EH (cell line): Measurements from ENCODE around the gene CROCC.
"Not testable (repeated sequence)": the region's sequence is repeated elsewhere in the genome, so short reads cannot be mapped to it uniquely, and the experiment has no call there.

Experiments
- DNase-seq: peaks from one replicate; pipeline ENCODE4 v3.0.0-alpha.2; 2015; ENCODE audit warnings: low read depth

The CROCC gene

DNA sequence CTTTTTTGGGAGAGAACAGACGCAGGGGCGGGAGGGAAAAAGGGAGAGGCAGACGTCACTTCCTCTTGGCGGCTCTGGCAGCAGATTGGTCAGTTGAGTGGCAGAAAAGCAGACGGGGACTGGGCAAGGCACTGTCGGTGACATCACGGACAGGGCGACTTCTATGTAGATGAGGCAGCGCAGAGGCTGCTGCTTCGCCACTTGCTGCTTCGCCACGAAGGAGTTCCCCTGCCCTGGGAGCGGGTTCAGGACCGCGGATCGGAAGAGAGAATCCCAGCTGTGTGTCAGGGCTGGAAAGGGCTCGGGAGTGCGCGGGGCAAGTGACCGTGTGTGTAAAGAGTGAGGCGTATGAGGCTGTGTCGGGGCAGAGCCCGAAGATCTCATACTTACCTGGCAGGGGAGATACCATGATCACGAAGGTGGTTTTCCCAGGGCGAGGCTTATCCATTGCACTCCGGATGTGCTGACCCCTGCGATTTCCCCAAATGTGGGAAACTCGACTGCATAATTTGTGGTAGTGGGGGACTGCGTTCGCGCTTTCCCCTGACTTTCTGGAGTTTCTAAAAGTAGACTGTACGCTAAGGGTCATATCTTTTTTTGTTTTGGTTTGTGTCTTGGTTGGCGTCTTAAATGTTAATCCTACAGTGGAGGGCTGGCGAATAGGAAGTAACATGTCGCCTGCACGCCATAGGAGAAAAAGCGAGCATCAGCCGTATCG lies 26.0 kb upstream of the CROCC start, which contains the start of gene RNU1-2:
Gene RNU1-2 (plus strand): TSS at position 383 of the 718 bp plus-strand sequence.
- DNase-seq: peak; percentile 100

- DNase-seq: peak; percentile 98
Measured at GRCh38 chr1:16896316-16897055, 25.2 kb upstream of the CROCC start.

GRCh38 chr1:16897653-16898052 lies 24.1 kb upstream of the CROCC start:
- DNase-seq: not testable (repeated sequence)

DNA sequence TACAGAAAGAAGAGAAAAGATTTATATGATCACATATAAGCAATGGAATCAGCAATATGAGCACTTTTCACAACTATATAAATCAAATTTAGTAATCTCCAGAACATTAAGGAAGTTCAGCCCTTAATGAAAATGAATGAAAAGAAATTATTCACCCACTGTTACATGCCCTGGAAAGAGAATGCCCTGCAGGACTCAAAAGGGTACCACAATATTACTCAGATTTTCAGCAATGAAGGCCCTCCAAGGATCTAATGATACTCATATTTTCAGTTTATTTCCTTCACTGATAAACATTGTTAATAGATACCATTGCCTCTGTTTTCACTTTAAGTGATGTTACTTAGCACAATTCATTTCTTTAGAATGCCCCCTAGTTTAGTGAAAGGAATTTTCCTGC lies 23.4 kb upstream of the CROCC start:
- DNase-seq: not testable (repeated sequence)

DNA sequence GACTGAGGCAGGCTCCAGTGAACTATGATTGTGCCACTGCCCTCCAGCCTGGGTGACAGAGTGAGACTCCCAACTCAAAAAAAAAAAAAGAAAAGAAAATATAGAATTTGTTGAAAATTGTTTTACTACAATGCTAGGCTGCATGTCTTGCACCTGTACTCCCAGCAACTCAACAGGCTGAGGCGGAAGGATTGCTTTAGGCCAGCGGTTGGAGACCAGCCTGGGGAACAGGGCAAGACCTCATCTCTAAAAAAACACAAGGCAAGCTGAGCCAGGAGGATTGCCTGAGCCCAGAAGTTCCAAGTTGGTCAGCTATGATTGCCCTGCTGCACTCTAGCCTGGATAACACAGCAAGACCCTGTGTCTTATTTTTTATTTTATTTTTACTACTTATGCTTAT lies 22.7 kb upstream of the CROCC start:
- not testable (repeated sequence) for DNase-seq

- peak; percentile 41 for DNase-seq
Measured at GRCh38 chr1:16900751-16901150, 21.0 kb upstream of the CROCC start.

DNA sequence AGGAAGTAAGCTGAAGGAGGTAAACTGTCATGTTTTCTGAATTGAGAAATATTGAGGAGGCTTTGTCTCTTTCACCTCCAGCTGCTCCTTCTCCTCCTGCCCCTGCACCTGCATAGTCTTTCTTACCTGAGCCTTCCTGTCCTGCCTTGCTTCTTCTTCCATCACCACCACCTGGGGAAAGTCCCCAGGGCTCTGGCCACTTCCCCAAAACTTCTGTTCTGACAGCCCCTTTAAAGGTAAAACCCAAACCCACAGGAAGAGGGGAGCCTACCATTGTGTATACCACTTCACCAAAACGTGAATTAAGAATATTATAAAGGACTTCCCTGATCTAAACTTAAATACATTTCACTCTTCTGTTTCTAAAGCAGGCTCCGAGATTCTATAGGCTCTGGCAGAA lies 20.4 kb upstream of the CROCC start:
- not testable (repeated sequence) for DNase-seq

- DNase-seq: peak; percentile 71
Measured at GRCh38 chr1:16903054-16903453, 18.7 kb upstream of the CROCC start.

DNA sequence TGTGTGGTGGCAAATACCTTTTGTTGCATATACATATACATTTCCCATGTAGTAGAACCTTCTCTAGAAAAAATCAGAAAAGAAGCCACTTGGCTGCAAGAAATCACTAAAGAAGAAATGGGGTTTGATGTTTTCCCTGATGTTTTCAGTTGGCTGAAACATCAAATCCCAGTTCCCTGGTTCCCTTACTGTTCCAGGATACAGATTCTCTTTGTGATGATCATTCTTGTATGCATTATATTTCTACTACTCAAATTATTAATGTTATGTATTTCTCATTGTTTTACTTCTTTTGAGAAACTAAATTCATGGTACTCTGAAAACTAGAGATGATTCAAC lies 18.3 kb upstream of the CROCC start:
- no peak for DNase-seq

- peak; percentile 99 for DNase-seq
Measured at GRCh38 chr1:16904560-16905109, 17.1 kb upstream of the CROCC start.

DNA sequence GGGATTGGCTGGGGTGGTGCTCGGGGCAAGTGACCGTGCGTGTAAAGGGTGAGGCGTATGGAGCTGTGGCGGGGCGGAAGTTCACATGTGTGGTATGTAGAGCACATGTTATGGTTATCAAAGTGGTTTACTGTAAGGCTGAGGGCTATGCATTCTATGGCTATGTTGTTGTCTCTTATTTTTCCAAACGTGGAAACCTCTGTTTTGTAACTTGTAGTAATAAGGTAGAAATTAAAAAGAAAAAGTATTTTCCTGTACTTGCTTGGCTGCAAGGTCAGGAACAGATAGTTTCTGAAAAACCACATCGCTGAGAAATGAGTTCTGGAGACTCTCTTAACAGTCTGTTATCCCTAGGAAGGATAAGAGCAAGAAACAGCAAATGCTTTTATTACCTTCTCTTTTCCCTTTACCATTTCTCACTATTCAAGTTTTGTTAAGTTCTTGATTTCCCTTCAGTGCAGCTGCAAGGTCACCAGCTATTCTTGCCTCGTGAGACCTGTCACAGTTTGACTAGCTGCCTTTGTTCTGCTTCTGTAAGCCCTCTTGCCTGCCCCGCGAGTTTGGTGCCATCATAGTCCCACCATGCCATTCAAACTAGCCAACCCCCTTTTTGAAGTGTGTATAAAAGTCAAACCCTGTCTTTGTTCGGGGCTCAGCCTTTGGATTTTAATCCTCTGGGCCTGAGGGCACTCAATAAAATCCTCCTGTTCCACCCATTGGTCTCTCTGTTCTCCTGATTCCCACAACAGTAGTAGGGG lies 16.4 kb upstream of the CROCC start:
- DNase-seq: peak; percentile 90

- peak; percentile 55 for DNase-seq
Measured at GRCh38 chr1:16905868-16906702, 15.6 kb upstream of the CROCC start.

GRCh38 chr1:16906873-16907272 lies 14.9 kb upstream of the CROCC start:
- DNase-seq: no peak

DNA sequence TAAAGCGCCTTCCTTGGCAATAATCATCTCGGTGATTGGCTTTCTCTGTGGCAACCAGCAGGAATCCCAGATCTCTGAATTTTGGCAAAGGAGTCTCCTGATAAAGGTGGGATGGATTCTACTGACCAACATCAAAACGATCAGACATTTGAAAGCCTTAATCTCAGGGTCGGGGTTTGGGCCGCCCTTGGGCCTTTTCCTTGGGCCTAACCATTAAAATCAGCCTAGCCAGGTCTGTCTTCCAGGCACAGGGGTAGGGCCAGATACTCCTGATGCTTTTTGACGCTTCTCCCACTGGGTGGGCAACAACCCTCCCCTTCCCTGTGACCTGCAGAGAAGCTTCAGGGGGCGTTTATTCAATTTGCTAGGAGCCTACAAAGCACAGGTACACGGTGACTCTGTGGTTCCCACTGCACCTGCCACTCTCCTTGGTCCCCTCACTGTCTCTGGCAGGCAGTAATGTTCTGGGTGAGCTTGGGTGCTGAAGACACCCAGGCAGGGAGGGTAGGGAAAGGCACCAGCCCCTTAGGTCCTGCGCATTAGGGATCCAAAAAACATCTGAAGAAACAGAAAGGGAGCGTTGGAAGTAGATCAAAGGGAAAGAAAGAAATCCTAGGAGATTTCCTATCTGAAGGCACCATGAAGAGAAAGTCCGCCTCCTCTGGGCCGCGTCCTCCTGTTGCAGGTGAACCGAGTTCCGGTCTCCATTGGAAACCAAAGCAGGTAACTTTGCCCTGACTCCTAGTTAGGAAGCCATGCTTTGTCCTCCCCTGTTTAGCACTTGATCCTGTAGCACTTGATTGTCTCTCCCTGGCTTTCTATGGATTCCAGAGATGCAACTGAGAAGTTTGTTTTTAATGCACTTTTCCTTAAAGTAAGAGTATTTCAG lies 13.6 kb upstream of the CROCC start:
- no peak for DNase-seq

DNA sequence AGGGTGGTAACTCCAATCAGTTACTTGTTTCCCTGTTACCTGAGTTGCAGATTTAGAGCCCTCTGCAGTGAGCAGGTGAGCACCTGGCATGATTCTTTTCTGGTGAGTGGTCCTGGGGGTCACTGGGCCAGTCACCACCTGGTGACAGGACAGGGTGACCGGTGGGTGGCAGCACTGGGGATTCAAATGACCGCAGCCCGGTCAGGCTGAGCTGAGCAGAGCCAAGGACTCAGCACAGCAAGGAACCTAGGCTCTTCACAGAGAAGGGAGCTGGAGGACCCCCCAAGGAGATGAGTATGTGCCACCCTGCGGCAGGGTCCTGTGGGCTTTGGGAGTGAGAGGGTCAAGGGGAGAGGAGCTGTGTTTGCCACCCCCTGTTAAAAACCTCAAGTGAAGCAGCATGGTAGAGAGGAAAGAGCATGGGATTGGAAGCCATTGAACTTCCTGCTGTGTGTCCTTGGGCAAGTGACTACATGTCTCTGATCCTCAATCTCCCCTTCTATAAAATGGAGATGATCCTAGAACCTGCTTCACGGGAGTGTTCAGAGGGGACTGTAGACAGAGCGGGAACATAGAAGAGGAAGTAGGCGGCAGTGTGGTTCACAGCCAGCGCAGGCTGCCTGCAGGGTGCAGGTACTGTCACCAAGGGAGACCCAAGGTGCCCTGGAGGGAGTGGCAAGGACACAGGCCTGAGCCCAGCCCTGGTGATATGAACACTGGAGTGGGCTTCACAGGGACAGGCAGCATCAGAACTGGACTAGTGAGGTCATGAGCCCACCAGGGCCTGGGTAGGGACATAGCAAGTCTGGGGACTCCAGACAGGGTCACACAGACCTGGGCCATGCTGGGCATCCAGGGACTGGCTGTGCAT lies 9.6 kb upstream of the CROCC start:
- not testable (repeated sequence) for DNase-seq

GRCh38 chr1:16912742-16913141 lies 9.0 kb upstream of the CROCC start:
- not testable (repeated sequence) for DNase-seq

- no peak for DNase-seq
Measured at GRCh38 chr1:16913181-16913832, 8.4 kb upstream of the CROCC start.

GRCh38 chr1:16913833-16914662 lies 7.7 kb upstream of the CROCC start:
- DNase-seq: peak; percentile 97
